Measurements from ENCODE around the gene LTK.

LTK gene

DNA sequence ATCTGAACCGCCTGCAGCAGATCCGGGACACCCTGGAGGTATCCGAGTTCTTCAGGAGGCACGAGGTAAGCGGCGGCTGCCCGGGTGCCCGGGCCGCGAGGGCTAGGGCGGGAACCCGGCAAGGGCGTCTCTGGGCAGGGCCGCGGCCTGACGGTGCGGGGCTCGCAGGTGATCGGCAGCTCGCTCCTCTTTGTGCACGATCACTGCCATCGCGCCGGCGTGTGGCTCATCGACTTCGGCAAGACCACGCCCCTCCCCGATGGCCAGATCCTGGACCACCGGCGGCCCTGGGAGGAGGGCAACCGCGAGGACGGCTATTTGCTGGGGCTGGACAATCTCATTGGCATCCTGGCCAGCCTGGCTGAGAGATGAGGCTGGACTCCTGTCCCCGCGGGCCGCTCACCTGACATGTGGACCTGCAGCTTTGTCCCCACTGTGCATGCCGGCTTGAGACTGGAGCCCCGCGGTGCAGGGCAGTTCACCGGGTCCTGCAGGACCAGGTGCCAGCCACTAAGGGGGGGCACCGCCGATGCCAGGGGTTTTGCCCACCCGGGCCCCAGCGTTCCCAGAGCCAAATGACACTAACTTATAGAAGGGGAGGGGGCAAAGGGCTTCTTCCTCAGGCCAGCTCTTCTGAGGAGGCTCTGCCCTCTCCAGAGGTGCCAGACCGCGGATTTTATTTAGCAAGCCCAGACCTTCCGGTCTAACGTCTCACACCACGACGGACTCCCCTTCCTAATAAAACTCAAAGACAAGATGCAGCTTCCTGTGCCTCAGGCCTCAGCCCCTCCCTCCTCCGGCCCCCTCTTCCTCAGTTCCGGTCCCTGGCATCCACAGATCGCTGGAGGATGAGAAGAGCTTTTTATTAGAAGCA is 10.6 kb downstream of the LTK start:
- TF ChIP-seq, protein P1, sequence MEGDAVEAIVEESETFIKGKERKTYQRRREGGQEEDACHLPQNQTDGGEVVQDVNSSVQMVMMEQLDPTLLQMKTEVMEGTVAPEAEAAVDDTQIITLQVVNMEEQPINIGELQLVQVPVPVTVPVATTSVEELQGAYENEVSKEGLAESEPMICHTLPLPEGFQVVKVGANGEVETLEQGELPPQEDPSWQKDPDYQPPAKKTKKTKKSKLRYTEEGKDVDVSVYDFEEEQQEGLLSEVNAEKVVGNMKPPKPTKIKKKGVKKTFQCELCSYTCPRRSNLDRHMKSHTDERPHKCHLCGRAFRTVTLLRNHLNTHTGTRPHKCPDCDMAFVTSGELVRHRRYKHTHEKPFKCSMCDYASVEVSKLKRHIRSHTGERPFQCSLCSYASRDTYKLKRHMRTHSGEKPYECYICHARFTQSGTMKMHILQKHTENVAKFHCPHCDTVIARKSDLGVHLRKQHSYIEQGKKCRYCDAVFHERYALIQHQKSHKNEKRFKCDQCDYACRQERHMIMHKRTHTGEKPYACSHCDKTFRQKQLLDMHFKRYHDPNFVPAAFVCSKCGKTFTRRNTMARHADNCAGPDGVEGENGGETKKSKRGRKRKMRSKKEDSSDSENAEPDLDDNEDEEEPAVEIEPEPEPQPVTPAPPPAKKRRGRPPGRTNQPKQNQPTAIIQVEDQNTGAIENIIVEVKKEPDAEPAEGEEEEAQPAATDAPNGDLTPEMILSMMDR (conservative IDR thresholded peaks at IDR 0.05) = no peak
- H3K27ac ChIP-seq = peak overlapping the region; percentile 9; the same call in 1 of the 2 replicates

DNA sequence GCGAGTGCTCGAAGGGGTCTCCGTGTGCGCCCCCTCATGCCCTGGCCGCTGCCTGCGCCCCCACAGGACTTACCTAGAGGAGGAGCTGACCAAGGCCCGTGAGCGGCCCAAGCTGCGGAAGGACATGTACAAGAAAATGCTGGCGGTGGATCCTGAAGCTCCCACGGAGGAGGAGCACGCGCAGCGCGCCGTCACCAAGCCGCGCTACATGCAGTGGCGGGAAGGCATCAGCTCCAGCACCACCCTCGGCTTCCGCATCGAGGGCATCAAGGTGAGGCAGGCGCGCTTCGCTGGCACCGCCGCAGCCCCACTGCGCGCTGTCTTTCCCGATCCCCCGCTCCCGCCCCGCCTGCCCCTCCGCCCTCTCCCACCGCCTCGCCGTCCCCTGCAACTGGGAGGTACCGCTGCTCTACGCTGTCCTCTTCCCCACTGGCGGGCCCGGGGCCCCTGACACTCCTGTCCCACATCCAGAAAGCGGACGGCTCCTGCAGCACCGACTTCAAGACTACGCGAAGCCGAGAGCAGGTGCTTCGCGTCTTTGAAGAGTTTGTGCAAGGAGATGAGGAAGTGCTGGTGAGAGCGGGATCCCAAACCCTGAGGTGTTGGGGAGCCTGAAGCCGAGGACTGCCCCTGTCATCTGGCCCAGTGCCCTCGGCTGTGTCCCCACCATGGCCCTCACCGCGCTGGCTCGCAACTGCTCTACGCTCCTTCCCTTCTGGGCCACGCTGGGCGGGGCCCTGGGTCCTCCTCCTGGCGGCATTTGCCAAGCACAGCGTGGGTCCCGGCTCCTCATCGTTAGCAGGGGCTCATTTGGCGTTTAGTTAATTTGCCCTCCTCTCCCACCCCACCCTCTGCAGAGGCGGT is 11.5 kb downstream of the LTK start:
- peak overlapping the region; percentile 9; the same call in 1 of the 2 replicates for H3K27ac ChIP-seq
- TF ChIP-seq, protein P1 (conservative IDR thresholded peaks at IDR 0.05) = no peak

DNA sequence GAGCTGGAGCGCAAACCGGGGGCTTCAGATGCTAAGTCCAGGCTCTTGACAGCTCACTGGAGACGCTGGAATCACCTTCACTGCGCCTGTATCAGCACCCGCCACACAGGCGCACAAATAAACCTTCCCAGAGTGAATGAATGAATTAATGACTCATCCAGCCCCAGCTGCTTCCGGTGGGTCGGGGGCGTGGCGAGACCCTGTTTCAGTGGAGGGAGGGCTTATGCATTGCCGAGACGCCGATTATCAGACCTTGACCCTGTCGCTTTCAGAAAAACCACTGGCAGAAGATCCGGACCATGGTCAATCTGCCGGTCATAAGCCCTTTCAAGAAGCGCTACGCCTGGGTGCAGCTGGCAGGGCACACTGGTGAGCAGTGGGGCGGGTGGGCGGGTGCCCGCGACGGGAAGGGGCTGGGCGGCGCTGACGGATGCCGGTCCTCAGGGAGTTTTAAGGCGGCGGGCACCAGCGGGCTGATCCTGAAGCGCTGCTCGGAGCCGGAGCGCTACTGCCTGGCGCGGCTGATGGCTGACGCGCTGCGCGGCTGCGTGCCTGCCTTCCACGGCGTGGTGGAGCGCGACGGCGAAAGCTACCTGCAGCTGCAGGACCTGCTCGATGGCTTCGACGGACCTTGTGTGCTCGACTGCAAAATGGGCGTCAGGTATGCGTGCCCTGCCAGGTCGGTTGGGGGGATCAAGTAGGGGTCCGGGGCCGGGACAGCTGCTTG is 12.3 kb downstream of the LTK start:
- TF ChIP-seq, protein P1 (conservative IDR thresholded peaks at IDR 0.05) = no peak
- H3K27ac ChIP-seq = no peak overlapping the region

DNA sequence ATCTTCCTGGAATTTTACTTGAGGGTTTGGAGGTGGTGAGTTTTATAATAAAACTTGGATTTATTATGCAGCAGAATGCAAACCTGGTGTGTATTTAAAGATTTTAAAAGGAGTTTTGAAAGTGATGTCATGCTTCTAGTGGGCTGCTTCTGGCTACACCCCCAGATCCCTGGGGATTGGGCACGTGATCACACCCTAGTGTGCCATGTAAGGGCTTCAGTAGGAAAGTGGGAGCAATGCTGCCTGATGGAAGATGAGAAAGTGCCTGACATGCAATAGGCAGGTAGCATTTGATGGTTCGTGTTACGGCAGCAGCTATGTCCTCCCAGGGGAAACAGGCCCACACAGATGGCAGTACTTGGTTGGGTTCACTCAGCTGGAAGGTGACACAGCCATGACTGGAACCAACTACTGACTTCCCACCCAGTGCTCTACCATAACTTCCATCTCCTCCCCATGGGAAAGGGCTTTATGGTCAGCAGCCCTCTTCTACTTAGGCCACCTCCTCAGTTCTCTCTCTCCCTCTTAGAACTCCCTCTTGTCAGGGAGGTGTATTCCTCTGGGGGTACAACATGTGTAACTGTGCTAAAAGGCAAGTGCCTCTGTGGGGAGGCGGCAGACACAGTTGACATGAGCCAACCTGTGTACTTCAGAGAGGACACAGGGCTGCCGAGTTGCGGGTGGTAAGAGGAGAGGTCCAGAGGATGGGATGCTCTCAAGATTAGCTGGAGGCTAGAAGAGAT is 14.3 kb downstream of the LTK start:
- no peak overlapping the region for H3K27ac ChIP-seq
- TF ChIP-seq, protein P1 (conservative IDR thresholded peaks at IDR 0.05) = no peak

DNA sequence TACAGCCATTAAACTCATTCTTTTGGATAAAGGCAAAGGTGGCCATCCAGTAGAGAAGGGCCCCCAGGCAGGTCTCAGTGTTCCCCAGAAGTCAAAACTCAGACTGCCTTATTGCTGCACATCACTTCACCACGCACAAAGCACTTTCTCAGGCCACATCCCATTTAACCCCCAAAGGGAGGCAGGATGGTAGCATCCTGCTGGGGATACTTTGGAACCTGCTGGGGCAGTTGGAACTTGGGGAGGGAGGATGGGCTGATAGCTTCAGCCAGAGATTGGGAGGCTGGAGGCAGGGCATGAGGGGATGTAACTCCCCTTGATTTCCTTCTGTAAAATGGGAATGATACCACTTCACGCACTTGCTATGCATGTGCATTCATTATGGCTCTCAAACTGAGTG is 15.0 kb downstream of the LTK start:
- H3K27ac ChIP-seq = no peak overlapping the region
- TF ChIP-seq, protein P1 (conservative IDR thresholded peaks at IDR 0.05) = no peak

DNA sequence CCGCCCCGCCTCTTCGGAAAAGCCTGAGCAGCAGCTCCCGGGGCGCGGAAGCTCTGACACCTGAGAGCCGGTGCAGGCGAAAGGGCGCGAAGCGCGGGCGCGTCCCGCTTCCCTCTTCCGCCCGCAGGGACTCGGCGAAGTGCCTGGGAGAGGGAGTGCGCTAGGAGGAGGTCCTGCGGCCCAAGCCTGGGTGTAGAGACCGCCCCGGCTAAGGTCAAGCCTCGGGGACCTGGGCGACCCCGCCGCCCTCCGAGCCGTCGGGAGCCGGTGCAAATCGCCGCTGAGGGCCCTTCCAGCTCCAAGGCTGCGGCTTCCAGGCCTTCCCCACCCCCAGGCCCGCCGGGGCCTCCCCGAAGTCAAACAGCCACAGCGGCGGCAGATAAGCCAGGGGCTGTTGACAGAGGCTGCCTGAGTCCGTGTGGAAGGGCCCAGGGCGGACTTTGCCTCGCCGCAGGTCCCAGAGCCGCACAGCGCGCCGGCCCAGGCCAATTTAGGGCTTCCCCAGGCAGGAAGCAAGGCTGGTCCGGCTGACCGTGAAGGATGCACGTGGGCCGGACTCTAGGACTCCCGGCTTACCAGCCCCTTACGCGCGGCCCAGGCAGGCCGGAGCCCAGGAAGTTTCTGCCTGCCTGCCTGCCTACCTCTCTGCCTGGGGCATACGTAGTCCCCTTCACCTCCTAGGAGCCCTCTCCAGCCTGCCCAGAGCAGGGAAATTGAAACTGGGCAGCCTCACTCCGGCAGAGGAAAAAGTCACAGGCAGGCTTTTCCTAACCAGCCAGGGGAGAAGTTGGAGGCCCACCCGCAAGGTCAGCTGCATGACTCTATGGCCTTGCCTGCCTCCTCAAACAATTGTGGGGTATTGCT is 17.7 kb downstream of the LTK start:
- H3K27ac ChIP-seq = no peak overlapping the region
- TF ChIP-seq, protein P1 (conservative IDR thresholded peaks at IDR 0.05) = no peak

Measured in VCaP (cell line).